ENCODE results near the gene SHROOM3. TPM values are rescaled to one million over a fixed set of nuclear protein-coding genes. Genes with fewer than 3 reads are reported as not detected.
"Not testable (repeated sequence)": the region's sequence is repeated elsewhere in the genome, so short reads cannot be mapped to it uniquely, and the experiment has no call there.

The SHROOM3 gene
- total RNA-seq, 3 donors from 2014 or later = 105 to 263 (median 158) TPM

DNA sequence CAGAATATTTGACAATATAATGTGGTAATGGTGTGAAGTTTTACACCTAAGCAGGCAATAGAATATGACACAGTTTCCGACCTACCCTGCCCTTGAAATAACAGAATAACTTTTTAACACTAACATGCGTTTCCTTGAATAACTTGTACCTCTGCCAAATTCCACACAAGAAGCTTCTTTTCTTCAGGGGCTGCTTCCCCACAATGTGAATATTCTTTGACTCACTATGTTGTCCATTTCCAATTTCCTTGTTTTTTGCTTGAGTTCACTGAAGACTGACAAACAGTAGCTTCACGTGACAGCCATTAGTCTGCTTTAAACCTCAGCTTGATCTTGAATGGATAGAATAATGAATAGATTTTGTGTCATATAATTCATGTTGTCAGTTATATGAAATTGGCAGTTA is 14.3 kb downstream of the SHROOM3 start:
- TF ChIP-seq CTCF (IDR thresholded peaks at IDR 0.05) = no peak
- Histone ChIP-seq H3K4me1 (ENCODE audit: low read depth) (no peaks in the 10 kb centered on the region), H3K9me3 (no peaks in the 10 kb centered on the region), H3K36me3 (ENCODE audit: low read depth) (no peaks in the 10 kb centered on the region), H3K4me3 (no peak overlapping the region)
- ATAC-seq (no peak), DNase-seq (no peak)
- intact Hi-C loops (cut with DNase I, micrococcal nuclease) = no loop called here

DNA sequence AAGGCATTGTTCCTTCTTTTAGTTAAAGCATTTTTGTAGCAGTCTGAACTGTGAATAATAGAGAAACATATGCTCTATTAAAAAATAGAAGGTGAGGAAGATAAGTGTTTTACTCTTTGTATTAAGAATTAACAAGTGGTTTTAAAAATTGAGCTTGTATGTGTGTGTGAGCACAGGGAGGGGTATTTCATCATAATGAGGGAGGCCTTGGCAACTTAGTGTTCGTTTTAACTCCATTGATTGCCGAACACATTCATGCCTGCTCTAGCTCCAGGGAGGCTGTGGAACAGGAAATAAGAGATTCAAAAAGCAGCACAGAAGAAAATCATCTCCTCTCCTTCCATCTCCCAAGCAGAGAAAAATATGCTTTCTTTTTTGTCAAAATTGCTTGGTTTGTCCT is 14.8 kb downstream of the SHROOM3 start:
- H3K9me3 ChIP-seq = no peaks in the 10 kb centered on the region
- H3K4me1 ChIP-seq (ENCODE audit: low read depth) = no peaks in the 10 kb centered on the region
- DNase-seq = no peak
- intact Hi-C loops (cut with DNase I, micrococcal nuclease) = no loop called here
- H3K4me3 ChIP-seq = no peak overlapping the region
- no peak for ATAC-seq
- no peak for TF ChIP-seq CTCF (IDR thresholded peaks at IDR 0.05)
- H3K36me3 ChIP-seq (ENCODE audit: low read depth) = no peaks in the 10 kb centered on the region

DNA sequence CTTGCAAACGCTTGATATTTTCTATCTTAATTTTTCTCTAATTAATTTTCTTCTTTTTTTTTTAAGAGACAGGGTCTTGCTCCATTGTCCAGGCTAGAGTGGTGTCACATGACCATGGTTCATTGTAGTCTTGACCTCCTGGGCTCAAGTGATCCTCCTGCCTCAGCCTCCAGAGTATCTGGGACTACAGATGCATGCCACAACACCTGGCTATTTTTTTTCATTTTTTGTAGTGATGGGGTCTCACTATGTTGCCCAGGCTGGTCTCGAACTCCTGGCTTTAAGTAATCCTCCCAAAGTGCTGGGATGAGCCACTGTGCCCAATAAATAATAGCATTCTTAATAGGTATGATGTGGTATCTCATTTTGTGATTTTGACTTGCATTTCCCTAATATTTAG is 18.2 kb downstream of the SHROOM3 start:
- H3K4me3 ChIP-seq = no peak overlapping the region
- no peak for TF ChIP-seq CTCF (IDR thresholded peaks at IDR 0.05)
- no peaks in the 10 kb centered on the region for H3K4me1 ChIP-seq (ENCODE audit: low read depth)
- DNase-seq (no peak), ATAC-seq (no peak)
- H3K36me3 ChIP-seq (ENCODE audit: low read depth) = no peaks in the 10 kb centered on the region
- H3K9me3 ChIP-seq = no peaks in the 10 kb centered on the region
- intact Hi-C loops (cut with DNase I, micrococcal nuclease) = no loop called here

DNA sequence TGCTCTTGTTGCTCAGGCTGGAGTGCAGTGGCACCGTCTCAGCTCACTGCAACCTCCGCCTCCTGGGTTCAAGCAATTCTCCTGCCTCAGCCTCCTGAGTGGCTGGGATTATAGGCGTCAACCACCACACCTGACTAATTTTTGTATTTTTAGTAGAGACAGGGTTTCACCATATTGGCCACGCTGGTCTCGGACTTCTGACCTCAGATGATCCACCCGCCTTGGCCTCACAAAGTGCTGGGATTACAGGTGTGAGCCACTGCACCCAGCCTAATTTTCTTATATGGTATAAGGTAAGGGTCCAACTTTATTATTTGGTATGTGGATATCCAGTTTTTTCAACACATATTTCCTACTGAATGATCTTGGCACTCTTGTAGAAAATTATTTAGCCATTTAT is 19.0 kb downstream of the SHROOM3 start:
- DNase-seq; intact Hi-C loops (cut with DNase I, micrococcal nuclease); H3K4me1 ChIP-seq (ENCODE audit: low read depth); H3K36me3 ChIP-seq (ENCODE audit: low read depth); H3K4me3 ChIP-seq; ATAC-seq; H3K9me3 ChIP-seq: not testable (repeated sequence)

DNA sequence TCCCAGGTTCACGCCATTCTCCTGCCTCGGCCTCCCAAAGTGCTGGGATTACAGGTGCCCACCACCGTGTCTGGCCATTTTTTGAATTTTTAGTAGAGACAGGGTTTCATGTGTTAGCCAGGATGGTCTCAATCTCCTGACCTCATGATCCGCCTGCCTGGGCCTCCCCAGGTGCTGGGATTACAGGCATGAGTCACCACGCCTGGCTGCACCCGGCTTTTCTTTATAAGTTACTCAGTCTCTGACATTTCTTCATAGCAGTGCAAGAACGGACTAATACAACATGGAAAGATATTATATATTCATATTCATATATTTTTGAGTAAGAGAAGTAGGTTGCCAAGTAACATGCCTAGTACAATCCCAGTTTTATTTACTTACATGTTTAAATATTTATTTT is 22.9 kb downstream of the SHROOM3 start:
- DNase-seq (no peak), ATAC-seq (no peak)
- TF ChIP-seq CTCF (IDR thresholded peaks at IDR 0.05) = no peak
- Histone ChIP-seq H3K4me3 (no peak overlapping the region), H3K36me3 (ENCODE audit: low read depth) (no peaks in the 10 kb centered on the region), H3K9me3 (no peaks in the 10 kb centered on the region), H3K4me1 (ENCODE audit: low read depth) (no peaks in the 10 kb centered on the region)
- intact Hi-C loops (cut with DNase I, micrococcal nuclease) = no loop called here

GRCh38 chr4:76458297-76458696 is 23.3 kb downstream of the SHROOM3 start:
- intact Hi-C loops (cut with DNase I, micrococcal nuclease) = no loop called here
- ATAC-seq (no peak), DNase-seq (no peak)
- H3K4me3 ChIP-seq = no peak overlapping the region
- peaks cover 4% of the 10 kb centered on the region for H3K9me3 ChIP-seq
- no peak for TF ChIP-seq CTCF (IDR thresholded peaks at IDR 0.05)
- H3K36me3 ChIP-seq (ENCODE audit: low read depth) = no peaks in the 10 kb centered on the region
- H3K4me1 ChIP-seq (ENCODE audit: low read depth) = no peaks in the 10 kb centered on the region

Measured in mucosa of descending colon (tissue), 3 donors.